Measurements from ENCODE around the gene DKK3.

Gene DKK3

GRCh38 chr11:11969380-11970215 lies 38.8 kb downstream of the DKK3 start:
- DNase-seq = peak in 32 of 56 donors; percentile 22 to 76 (median 49)

GRCh38 chr11:11968511-11969280 lies 39.7 kb downstream of the DKK3 start:
- no peak for DNase-seq

- no peak for DNase-seq
Observed at GRCh38 chr11:11967669-11968510, 40.5 kb downstream of the DKK3 start.

- peak in 34 of 56 donors; percentile 13 to 79 (median 60) for DNase-seq
Observed at GRCh38 chr11:11966826-11967668, 41.4 kb downstream of the DKK3 start.

- DNase-seq = no peak
Observed at GRCh38 chr11:11966354-11966741, 42.1 kb downstream of the DKK3 start.

- no peak for DNase-seq
Observed at GRCh38 chr11:11965656-11966353, 42.6 kb downstream of the DKK3 start.

- no peak for DNase-seq
Observed at GRCh38 chr11:11965192-11965591, 43.2 kb downstream of the DKK3 start.

- no peak for DNase-seq
Observed at GRCh38 chr11:11964774-11965150, 43.7 kb downstream of the DKK3 start.

GRCh38 chr11:11963842-11964773 lies 44.3 kb downstream of the DKK3 start:
- DNase-seq = peak in 7 of 56 donors; percentile 32 to 54 (median 40)

- no peak for DNase-seq
Observed at GRCh38 chr11:11963067-11963466, 45.4 kb downstream of the DKK3 start.

- DNase-seq = no peak
Observed at GRCh38 chr11:11961399-11962028, 46.9 kb downstream of the DKK3 start.

GRCh38 chr11:11960687-11961086 lies 47.7 kb downstream of the DKK3 start:
- no peak for DNase-seq

GRCh38 chr11:11959601-11960000 lies 48.8 kb downstream of the DKK3 start:
- no peak for DNase-seq

- no peak for DNase-seq
Observed at GRCh38 chr11:11958403-11959231, 49.8 kb downstream of the DKK3 start.

- DNase-seq = no peak
Observed at GRCh38 chr11:11956006-11956405, 52.4 kb downstream of the DKK3 start.

- no peak for DNase-seq
Observed at GRCh38 chr11:11952036-11952435, 56.4 kb downstream of the DKK3 start.

- no peak for DNase-seq
Observed at GRCh38 chr11:11949482-11949881, 58.9 kb downstream of the DKK3 start.

Data from amygdala (tissue), 56 donors.